ENCODE data around the gene CRLF1. TPM values are rescaled to one million over a fixed set of nuclear protein-coding genes. Genes with fewer than 3 reads are reported as not detected.

CRLF1 gene
- total and polyA plus RNA-seq, 9 donors: 11.0 to 52.6 (median 35.7) TPM

DNA sequence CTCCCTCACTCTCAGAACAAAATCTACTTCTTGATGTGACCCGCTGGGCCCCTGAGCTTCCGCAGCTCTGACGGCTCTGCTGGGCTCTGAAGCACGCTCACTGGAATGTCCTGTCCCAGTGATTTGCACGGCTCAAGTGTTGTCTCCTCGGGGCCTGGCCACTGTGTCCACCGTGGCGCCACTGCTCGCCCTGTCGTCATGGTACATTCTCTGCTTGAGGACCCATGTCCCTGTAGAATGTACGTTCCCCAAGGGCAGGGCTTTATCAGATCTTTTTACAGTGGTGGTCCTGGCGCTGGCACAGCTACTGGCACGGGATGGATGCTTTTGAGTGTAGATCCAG lies 42.3 kb upstream of the CRLF1 start:
- 15% methylated on average over 10 of the region's 13 CpGs for WGBS (ENCODE audit: insufficient coverage)
- peaks cover 61% of the 10 kb centered on the region for H3K4me1 ChIP-seq (ENCODE audit: control insufficient read depth, insufficient read depth, low read length)
- peak; percentile 66 for DNase-seq
- peak overlapping the region; percentile 96 for H3K27ac ChIP-seq (ENCODE audit: low read length)
- H3K27me3 ChIP-seq (ENCODE audit: control insufficient read depth, insufficient read depth, low read length): no peaks in the 10 kb centered on the region
- no peaks in the 10 kb centered on the region for H3K9me3 ChIP-seq (replicated peaks; ENCODE audit: control insufficient read depth, low read depth, low read length)
- peak overlapping the region; percentile 1 for H3K4me3 ChIP-seq (ENCODE audit: low read length)
- H3K36me3 ChIP-seq (ENCODE audit: control insufficient read depth, insufficient read depth, low read length): no peaks in the 10 kb centered on the region

DNA sequence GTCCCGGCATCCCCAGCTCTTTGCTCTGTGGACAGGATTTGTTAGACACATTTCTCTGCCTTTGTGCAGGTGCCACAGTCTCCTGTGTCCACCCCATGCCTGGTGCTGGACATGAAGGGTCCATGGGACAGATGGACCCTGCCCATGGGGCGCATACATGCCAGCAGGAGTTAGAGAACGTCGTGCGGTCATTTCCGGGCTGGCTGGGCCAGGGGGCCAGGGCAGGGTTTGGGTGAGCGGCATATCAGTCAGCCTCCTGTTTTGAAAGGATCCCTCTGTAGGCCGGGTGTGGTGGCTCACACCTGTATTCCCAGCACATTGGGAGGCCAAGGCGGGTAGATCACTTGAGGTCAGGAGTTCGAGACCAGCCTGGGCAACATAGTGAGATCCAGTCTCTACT lies 41.2 kb upstream of the CRLF1 start:
- Histone ChIP-seq H3K4me3 (ENCODE audit: low read length) (no peak overlapping the region), H3K27ac (ENCODE audit: low read length) (no peak overlapping the region), H3K27me3 (ENCODE audit: control insufficient read depth, insufficient read depth, low read length) (no peaks in the 10 kb centered on the region), H3K4me1 (ENCODE audit: control insufficient read depth, insufficient read depth, low read length) (peaks cover 61% of the 10 kb centered on the region), H3K9me3 (replicated peaks; ENCODE audit: control insufficient read depth, low read depth, low read length) (no peaks in the 10 kb centered on the region), H3K36me3 (ENCODE audit: control insufficient read depth, insufficient read depth, low read length) (no peaks in the 10 kb centered on the region)
- WGBS (ENCODE audit: insufficient coverage): 85% methylated on average over 10 of the region's 10 CpGs
- DNase-seq: no peak

DNA sequence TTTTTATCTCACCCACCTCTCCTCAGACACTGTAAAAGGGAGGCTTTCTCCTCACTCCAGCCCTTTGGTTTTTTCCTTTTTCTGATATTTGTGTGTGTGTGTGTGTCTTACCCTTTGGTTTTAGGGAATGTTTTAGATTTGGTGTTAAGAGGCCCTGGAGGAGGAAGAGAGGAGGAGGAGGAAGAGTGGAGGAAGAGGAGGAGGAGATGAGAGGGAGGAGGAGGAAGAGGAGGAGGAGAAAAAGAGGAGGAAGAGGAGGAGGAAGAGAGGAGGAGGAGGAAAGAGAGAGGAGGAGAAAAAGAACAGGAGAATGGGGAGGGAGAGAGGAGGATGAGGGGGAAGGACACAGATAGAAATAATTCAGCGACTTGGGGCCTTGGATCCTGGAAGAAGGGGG lies 40.8 kb upstream of the CRLF1 start:
- DNase-seq: no peak
- H3K27me3 ChIP-seq (ENCODE audit: control insufficient read depth, insufficient read depth, low read length): no peaks in the 10 kb centered on the region
- H3K36me3 ChIP-seq (ENCODE audit: control insufficient read depth, insufficient read depth, low read length): no peaks in the 10 kb centered on the region
- H3K4me3 ChIP-seq (ENCODE audit: low read length): no peak overlapping the region
- peaks cover 61% of the 10 kb centered on the region for H3K4me1 ChIP-seq (ENCODE audit: control insufficient read depth, insufficient read depth, low read length)
- 45% methylated on average over 1 of the region's 1 CpG for WGBS (ENCODE audit: insufficient coverage)
- H3K9me3 ChIP-seq (replicated peaks; ENCODE audit: control insufficient read depth, low read depth, low read length): no peaks in the 10 kb centered on the region
- H3K27ac ChIP-seq (ENCODE audit: low read length): no peak overlapping the region

DNA sequence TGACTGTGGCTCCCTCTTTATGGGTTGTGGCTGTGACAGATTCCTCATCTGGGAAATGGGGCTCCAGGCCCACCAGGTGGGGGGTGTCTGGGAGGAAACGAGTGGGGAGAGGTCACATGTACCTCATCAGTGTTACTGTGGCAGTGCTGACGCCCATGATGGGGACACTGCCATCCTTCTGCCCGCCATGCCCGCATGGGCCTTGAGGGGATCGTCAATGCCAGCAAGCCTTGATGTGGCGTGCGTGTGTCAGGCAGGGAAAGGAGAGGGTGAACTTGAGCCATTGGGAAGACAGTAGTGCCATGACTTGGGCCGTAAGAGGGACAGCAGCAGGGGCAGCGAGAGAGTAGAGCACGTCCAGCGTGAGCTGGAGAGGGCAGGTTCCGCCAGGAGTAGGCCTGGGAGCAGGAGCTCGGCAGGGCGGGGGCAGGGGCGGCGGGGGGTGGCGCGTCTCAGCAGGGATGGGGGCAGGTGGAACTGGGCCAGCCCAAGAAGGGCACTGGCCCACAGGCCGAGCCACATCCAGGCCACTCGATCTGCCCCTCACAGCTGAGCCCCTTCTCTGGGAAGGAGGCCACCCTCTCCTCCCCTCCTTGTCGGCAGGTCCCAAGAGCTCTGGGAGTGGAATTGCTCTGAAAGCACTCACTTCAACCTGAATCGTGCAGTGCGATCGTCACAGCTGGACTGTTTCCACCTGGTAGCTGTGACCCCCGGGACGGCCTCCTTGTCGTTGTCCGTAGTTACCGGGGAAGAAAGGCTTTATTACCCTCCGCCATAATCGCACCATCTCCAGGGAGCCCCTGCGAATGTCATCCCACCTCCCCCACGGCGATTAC lies 40.2 kb upstream of the CRLF1 start:
- Histone ChIP-seq H3K27ac (ENCODE audit: low read length) (no peak overlapping the region), H3K36me3 (ENCODE audit: control insufficient read depth, insufficient read depth, low read length) (no peaks in the 10 kb centered on the region), H3K27me3 (ENCODE audit: control insufficient read depth, insufficient read depth, low read length) (no peaks in the 10 kb centered on the region), H3K4me3 (ENCODE audit: low read length) (no peak overlapping the region), H3K4me1 (ENCODE audit: control insufficient read depth, insufficient read depth, low read length) (peaks cover 56% of the 10 kb centered on the region), H3K9me3 (replicated peaks; ENCODE audit: control insufficient read depth, low read depth, low read length) (no peaks in the 10 kb centered on the region)
- no peak for DNase-seq
- 57% methylated on average over 29 of the region's 34 CpGs for WGBS (ENCODE audit: insufficient coverage)

DNA sequence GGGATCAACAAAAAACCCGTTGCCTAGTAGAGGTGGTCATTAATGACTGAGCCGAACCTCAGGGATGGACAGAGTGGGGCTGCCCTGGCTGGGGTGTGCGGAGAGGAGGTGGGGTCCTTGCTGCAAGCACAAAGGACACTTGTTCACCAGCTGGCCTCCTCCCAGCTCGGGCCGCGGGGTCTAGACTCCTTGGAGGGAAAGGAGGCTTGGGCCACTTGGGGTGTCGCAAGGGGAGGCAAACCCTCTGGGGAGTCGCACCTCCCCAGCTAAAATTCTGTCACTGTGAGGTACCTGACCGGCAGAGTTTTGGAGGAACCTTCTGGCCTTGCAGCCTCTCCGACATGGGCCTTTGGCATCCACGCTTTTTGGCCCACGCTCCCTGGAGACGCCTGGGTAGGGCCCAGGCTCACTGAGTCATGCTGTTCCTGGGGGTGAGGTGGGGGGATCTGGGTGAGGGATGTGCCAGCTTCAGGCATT lies 38.5 kb upstream of the CRLF1 start:
- Histone ChIP-seq H3K9me3 (replicated peaks; ENCODE audit: control insufficient read depth, low read depth, low read length) (no peaks in the 10 kb centered on the region), H3K4me1 (ENCODE audit: control insufficient read depth, insufficient read depth, low read length) (peaks cover 40% of the 10 kb centered on the region), H3K27ac (ENCODE audit: low read length) (no peak overlapping the region), H3K36me3 (ENCODE audit: control insufficient read depth, insufficient read depth, low read length) (no peaks in the 10 kb centered on the region), H3K4me3 (ENCODE audit: low read length) (no peak overlapping the region), H3K27me3 (ENCODE audit: control insufficient read depth, insufficient read depth, low read length) (no peaks in the 10 kb centered on the region)
- DNase-seq: no peak
- WGBS (ENCODE audit: insufficient coverage): 68% methylated on average over 5 of the region's 13 CpGs

GRCh38 chr19:18644196-18645034 lies 37.8 kb upstream of the CRLF1 start:
- peaks cover 33% of the 10 kb centered on the region for H3K4me1 ChIP-seq (ENCODE audit: control insufficient read depth, insufficient read depth, low read length)
- no peak overlapping the region for H3K4me3 ChIP-seq (ENCODE audit: low read length)
- H3K27me3 ChIP-seq (ENCODE audit: control insufficient read depth, insufficient read depth, low read length): no peaks in the 10 kb centered on the region
- H3K9me3 ChIP-seq (replicated peaks; ENCODE audit: control insufficient read depth, low read depth, low read length): no peaks in the 10 kb centered on the region
- H3K27ac ChIP-seq (ENCODE audit: low read length): no peak overlapping the region
- H3K36me3 ChIP-seq (ENCODE audit: control insufficient read depth, insufficient read depth, low read length): no peaks in the 10 kb centered on the region
- peak; percentile 48 for DNase-seq
- WGBS (ENCODE audit: insufficient coverage): 65% methylated on average over 6 of the region's 15 CpGs

DNA sequence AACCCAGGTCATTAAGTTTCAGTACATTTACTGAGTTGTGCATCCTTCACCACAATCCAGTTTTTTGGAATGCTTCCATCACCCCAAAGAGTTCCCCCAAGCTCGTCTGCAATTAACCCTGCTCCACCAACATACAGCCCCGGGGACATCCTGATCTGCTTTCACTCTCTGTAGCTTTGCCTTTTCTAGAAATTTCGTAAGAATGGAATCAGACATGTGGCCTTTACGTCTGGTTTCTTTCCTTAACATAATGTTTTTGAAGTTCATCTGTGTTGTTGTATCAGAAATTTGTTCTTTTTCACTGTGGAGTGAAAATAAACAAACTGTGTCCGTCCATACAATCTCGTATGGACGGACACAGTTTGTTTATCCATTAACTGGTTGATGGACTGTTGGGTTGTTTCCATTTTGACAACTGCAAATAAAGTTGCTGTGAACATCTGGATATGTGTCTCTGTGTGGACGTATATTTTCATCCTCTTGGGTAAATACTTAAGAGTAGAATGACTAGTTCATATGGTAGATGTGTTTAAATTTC lies 33.2 kb upstream of the CRLF1 start:
- WGBS (ENCODE audit: insufficient coverage): 40% methylated on average over 1 of the region's 8 CpGs
- Histone ChIP-seq H3K27ac (ENCODE audit: low read length) (no peak overlapping the region), H3K36me3 (ENCODE audit: control insufficient read depth, insufficient read depth, low read length) (no peaks in the 10 kb centered on the region), H3K4me3 (ENCODE audit: low read length) (no peak overlapping the region), H3K4me1 (ENCODE audit: control insufficient read depth, insufficient read depth, low read length) (peaks cover 13% of the 10 kb centered on the region), H3K9me3 (replicated peaks; ENCODE audit: control insufficient read depth, low read depth, low read length) (no peaks in the 10 kb centered on the region), H3K27me3 (ENCODE audit: control insufficient read depth, insufficient read depth, low read length) (peaks cover 6% of the 10 kb centered on the region)
- DNase-seq: no peak

GRCh38 chr19:18637673-18638630 lies 31.4 kb upstream of the CRLF1 start:
- Histone ChIP-seq H3K27me3 (ENCODE audit: control insufficient read depth, insufficient read depth, low read length) (peaks cover 10% of the 10 kb centered on the region), H3K9me3 (replicated peaks; ENCODE audit: control insufficient read depth, low read depth, low read length) (no peaks in the 10 kb centered on the region)
- WGBS (ENCODE audit: insufficient coverage): 63% methylated on average over 2 of the region's 3 CpGs

GRCh38 chr19:18636969-18637629 lies 30.5 kb upstream of the CRLF1 start, which contains the start of gene KLHL26:
Gene KLHL26 (plus strand): TSS chr19:18637028. CDS start chr19:18637055, 27 bp downstream.
- 5% methylated on average over 47 of the region's 47 CpGs for WGBS (ENCODE audit: insufficient coverage)
- peaks cover 10% of the 10 kb centered on the region for H3K27me3 ChIP-seq (ENCODE audit: control insufficient read depth, insufficient read depth, low read length)
- peak within 1 kb of the TSS; percentile 69 for H3K27ac ChIP-seq (ENCODE audit: low read length)
- peak within 1 kb of the TSS; percentile 68 for H3K4me3 ChIP-seq (ENCODE audit: low read length)
- no peak for DNase-seq
- H3K4me1 ChIP-seq (ENCODE audit: control insufficient read depth, insufficient read depth, low read length): peaks cover 10% of the 10 kb centered on the region
- no peaks in the 10 kb centered on the region for H3K36me3 ChIP-seq (ENCODE audit: control insufficient read depth, insufficient read depth, low read length)
- H3K9me3 ChIP-seq (replicated peaks; ENCODE audit: control insufficient read depth, low read depth, low read length): no peaks in the 10 kb centered on the region

More at GRCh38 chr19:18637673-18638630, 31.4 kb upstream of the CRLF1 start:
- DNase-seq: no peak
- Histone ChIP-seq H3K4me1 (ENCODE audit: control insufficient read depth, insufficient read depth, low read length) (peaks cover 10% of the 10 kb centered on the region), H3K27ac (ENCODE audit: low read length) (no peak overlapping the region), H3K4me3 (ENCODE audit: low read length) (peak overlapping the region; percentile 68), H3K36me3 (ENCODE audit: control insufficient read depth, insufficient read depth, low read length) (no peaks in the 10 kb centered on the region)
